DOHH2 (cell line): ENCODE data around the gene KCTD3.

ENCODE experiments used
- H3F3A ChIP-seq: fragments of 200-600 bp; sonication (generic), shearing (Covaris generic); 2 replicates; pipeline ENCODE4 v1.6.0; 2016; ENCODE audit warnings: antibody characterized with exemption, mild to moderate bottlenecking; ENCODE audit not compliant: control insufficient read depth, insufficient read depth
- H3K27ac ChIP-seq: fragments of 200-600 bp; sonication (generic); 2 replicates; pipeline ENCODE4 v1.5.1; 2014; ENCODE audit warnings: low read depth, mild to moderate bottlenecking, low read length, moderate library complexity
- H3K27me3 ChIP-seq: fragments of 200-600 bp; sonication (generic); 2 replicates; pipeline ENCODE4 v1.6.1; 2014; ENCODE audit warnings: mild to moderate bottlenecking, low read length, mixed read lengths; ENCODE audit not compliant: control insufficient read depth
- H3K36me3 ChIP-seq: fragments of 200-600 bp; sonication (generic); 2 replicates; pipeline ENCODE4 v1.6.1; 2014; ENCODE audit warnings: mild to moderate bottlenecking, low read length, moderate library complexity, mixed read lengths; ENCODE audit not compliant: control insufficient read depth
- H3K4me1 ChIP-seq: fragments of 200-600 bp; sonication (generic); 2 replicates; pipeline ENCODE4 v1.6.1; 2014; ENCODE audit warnings: mild to moderate bottlenecking, low read length, mixed read lengths; ENCODE audit not compliant: control insufficient read depth
- H3K4me2 ChIP-seq: fragments of 200-600 bp; sonication (generic); 2 replicates; pipeline ENCODE4 v1.6.0; 2014; ENCODE audit warnings: mild to moderate bottlenecking, low read length, moderate library complexity
- H3K4me3 ChIP-seq: fragments of 200-600 bp; sonication (generic); 2 replicates; pipeline ENCODE4 v1.5.1; 2014; ENCODE audit warnings: mild to moderate bottlenecking, low read length, mixed read lengths
- H3K79me2 ChIP-seq: fragments of 200-600 bp; sonication (generic); 2 replicates; pipeline ENCODE4 v1.6.1; 2014; ENCODE audit warnings: mild to moderate bottlenecking, low read length, mixed read lengths; ENCODE audit not compliant: control insufficient read depth
- H3K9me2 ChIP-seq: fragments of 200-600 bp; sonication (generic); replicated peaks from 2 replicates; pipeline ENCODE4 v1.6.1; 2014; ENCODE audit warnings: mild to moderate bottlenecking, low read length, mixed read lengths; ENCODE audit not compliant: control insufficient read depth
- H3K9me3 ChIP-seq: fragments of 200-600 bp; sonication (generic); 2 replicates; pipeline ENCODE4 v1.6.1; 2014; ENCODE audit warnings: antibody characterized with exemption, low read length, mixed read lengths; ENCODE audit not compliant: control insufficient read depth, insufficient read depth
- H4K20me1 ChIP-seq: fragments of 200-600 bp; sonication (generic); 2 replicates; pipeline ENCODE4 v1.6.0; 2014; ENCODE audit warnings: low read depth, mild to moderate bottlenecking, antibody characterized with exemption, low read length, moderate library complexity; ENCODE audit not compliant: control insufficient read depth, insufficient read depth
- CTCF ChIP-seq: fragments of 200-600 bp; sonication (generic); IDR thresholded peaks from one replicate; pipeline ENCODE4 v1.5.1; 2014; ENCODE audit warnings: antibody characterized with exemption, mild to moderate bottlenecking, low read depth, low read length; ENCODE audit not compliant: poor library complexity, severe bottlenecking
- EZH2phosphoT487 ChIP-seq: fragments of 200-600 bp; sonication (generic); IDR thresholded peaks from 2 replicates; pipeline ENCODE4 v1.6.1; 2017; ENCODE audit warnings: borderline replicate concordance, mild to moderate bottlenecking, antibody characterized with exemption, low read length, moderate library complexity, mixed read lengths

The KCTD3 gene

GRCh38 chr1:215566556-215567490 lies at the start of gene KCTD3:
Gene KCTD3 (plus strand): TSS chr1:215567304. CDS start chr1:215567686, 382 bp downstream.
- Histone ChIP-seq H3K4me3 (peak within 1 kb of the TSS; percentile 97), H3K27ac (peak within 1 kb of the TSS; percentile 28), H3K27me3 (no peaks in the 10 kb centered on the region), H3K4me1 (peaks cover 35% of the 10 kb centered on the region), H4K20me1 (peaks cover 4% of the 10 kb centered on the region; the same call in 1 of the 2 replicates), H3K36me3 (peaks cover 5% of the 10 kb centered on the region; the same call in 1 of the 2 replicates), H3K4me2 (peak within 1 kb of the TSS; percentile 57), H3K79me2 (peaks cover 53% of the 10 kb centered on the region), H3K9me2 (no peaks in the 10 kb centered on the region), H3K9me3 (no peaks in the 10 kb centered on the region), H3F3A (0 out of 2 replicates have a peak, but pooled peaks cover 3% of the 10 kb centered on the region)
- TF ChIP-seq CTCF (no peak), EZH2phosphoT487 (no peak)

- Histone ChIP-seq H3K27me3 (no peaks in the 10 kb centered on the region), H3K79me2 (no peaks in the 10 kb centered on the region), H3K9me3 (no peaks in the 10 kb centered on the region), H3K9me2 (no peaks in the 10 kb centered on the region), H3K36me3 (no peaks in the 10 kb centered on the region), H3K27ac (no peak overlapping the region), H3K4me1 (no peaks in the 10 kb centered on the region), H3F3A (no peaks in the 10 kb centered on the region), H3K4me2 (no peak overlapping the region), H3K4me3 (no peak overlapping the region), H4K20me1 (no peaks in the 10 kb centered on the region)
- TF ChIP-seq CTCF, result no peak
- TF ChIP-seq EZH2phosphoT487, result no peak
These were observed 49.6 kb upstream of the KCTD3 start for GRCh38 chr1:215517441-215517891.

GRCh38 chr1:215518594-215518993 lies 48.5 kb upstream of the KCTD3 start:
- Histone ChIP-seq H3K79me2 (no peaks in the 10 kb centered on the region), H3K27ac (no peak overlapping the region), H3K9me2 (no peaks in the 10 kb centered on the region), H4K20me1 (no peaks in the 10 kb centered on the region), H3K9me3 (no peaks in the 10 kb centered on the region), H3K4me3 (no peak overlapping the region), H3K4me1 (no peaks in the 10 kb centered on the region), H3K27me3 (no peaks in the 10 kb centered on the region), H3K4me2 (no peak overlapping the region), H3K36me3 (no peaks in the 10 kb centered on the region), H3F3A (no peaks in the 10 kb centered on the region)
- no peak for TF ChIP-seq EZH2phosphoT487
- TF ChIP-seq CTCF, result no peak
